Measurements from ENCODE around the gene SNX32. TPM values are rescaled to one million over a fixed set of nuclear protein-coding genes. Genes with fewer than 3 reads are reported as not detected.
A peak's percentile ranks its signal among the peaks of the same experiment; 100 is the strongest.

Gene SNX32
- polyA plus RNA-seq, 3 donors: 2.1 to 3.3 (median 2.3) TPM

DNA sequence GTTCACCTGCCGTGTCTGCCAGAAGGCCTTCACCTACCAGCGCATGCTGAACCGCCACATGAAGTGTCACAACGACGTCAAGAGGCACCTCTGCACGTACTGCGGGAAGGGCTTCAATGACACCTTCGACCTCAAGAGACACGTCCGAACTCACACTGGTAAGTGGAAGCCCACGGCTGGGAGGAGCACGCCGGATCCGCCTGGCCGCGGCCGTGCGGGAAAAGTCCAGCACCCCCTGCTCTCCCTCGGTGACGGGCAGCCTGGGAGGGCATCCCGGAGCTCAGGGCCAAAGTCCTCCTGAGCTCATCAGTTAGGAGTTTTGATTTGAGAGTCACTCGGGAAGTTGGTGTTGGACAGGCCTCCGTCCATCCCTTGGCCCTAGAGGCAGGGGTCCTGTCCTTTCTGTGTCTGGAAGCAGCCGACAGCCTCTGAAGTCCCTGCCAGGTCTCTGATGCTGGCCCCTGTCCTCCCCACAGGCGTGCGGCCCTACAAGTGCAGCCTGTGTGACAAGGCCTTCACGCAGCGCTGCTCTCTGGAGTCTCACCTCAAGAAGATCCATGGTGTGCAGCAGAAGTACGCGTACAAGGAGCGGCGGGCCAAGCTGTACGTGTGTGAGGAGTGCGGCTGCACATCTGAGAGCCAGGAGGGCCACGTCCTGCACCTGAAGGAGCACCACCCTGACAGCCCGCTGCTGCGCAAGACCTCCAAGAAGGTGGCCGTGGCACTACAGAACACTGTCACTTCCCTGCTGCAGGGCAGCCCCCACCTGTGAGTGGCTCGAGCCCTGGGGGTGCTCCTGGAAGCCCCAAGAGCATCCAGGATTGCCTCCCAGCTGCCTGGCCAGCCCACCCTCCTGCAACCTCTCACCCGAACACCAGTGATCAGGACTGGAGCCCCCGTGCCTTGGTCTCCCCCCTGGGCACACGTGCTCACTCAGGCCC is 38.9 kb upstream of the SNX32 start:
- DNase-seq: no peak

DNA sequence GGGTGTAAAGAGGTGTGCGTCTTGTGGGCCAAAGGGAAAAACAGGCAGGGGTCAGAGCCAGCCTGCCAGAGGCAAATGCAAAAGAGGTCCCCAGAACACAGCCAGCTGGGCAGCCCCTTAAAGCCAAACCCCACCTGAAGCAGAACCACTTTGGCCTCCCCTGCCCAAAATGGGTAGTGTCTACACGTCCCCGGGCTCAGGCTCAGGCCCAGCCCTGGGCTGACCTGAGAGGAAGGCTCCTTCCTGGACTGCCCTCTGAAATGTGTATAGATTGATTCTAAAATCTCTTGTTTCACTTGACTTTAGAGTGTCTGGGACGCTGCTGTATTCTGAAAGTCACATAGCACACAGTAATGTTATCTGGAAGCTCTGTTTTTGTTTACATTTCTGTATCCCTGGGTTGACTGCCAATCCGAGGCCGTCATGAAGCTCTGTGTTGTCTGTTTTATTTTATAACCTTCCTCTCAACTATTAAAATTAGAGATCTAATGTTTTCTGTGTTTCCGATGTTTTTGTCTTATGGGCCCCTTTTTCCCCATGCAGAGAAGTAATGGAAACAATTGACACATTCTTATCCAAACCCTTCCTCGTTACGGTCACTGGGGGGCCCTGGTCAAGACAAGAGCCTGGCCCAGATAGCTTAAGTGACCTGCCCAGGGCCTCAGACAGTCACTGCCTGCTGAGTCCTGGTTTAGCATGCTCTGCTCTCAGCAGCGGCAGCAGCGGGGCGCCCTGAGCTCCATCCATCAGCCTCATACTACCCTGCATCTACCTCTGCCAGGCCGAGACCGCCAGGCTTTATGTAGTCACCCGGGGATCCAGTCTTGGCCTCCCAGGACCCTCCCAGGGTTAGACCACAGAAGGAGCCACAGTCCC is 36.8 kb upstream of the SNX32 start:
- no peak for DNase-seq

DNA sequence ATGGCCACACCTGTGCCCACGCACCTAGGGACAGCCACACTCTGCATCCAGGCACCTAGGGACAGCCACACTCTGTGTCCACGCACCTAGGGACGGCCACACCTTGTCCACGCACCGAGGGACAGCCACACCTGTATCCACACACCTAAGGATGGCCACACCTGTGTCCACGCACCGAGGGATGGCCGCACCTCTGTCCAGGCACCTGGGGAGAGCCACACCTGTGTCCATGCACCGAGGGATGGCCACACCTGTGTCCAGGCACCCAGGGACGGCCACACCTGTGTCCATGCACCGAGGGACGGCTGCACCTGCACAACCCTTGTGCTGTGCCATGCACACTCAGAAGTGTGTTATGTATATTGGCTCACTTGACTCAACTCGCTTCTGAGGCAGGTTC is 36.1 kb upstream of the SNX32 start:
- no peak for DNase-seq

DNA sequence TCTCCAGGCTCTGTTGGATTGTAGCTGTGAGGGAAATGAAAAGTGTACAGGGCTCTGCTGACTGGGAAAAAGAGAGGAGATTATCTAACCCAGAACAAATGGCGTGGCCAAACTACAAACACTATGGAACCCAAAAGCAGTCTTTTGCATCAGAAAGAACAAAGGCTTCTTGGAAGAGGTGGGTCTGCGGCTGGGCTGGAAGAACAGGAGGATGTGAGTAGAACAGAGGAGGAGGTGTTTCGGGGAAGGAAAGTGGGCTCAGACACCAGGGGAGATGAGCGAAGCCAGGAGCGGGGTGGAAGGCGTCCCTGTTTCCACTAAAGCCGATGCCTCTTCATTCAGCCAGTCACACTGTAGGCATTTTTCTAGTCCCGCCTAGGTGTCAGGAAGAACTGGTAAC is 34.9 kb upstream of the SNX32 start:
- DNase-seq: no peak

DNA sequence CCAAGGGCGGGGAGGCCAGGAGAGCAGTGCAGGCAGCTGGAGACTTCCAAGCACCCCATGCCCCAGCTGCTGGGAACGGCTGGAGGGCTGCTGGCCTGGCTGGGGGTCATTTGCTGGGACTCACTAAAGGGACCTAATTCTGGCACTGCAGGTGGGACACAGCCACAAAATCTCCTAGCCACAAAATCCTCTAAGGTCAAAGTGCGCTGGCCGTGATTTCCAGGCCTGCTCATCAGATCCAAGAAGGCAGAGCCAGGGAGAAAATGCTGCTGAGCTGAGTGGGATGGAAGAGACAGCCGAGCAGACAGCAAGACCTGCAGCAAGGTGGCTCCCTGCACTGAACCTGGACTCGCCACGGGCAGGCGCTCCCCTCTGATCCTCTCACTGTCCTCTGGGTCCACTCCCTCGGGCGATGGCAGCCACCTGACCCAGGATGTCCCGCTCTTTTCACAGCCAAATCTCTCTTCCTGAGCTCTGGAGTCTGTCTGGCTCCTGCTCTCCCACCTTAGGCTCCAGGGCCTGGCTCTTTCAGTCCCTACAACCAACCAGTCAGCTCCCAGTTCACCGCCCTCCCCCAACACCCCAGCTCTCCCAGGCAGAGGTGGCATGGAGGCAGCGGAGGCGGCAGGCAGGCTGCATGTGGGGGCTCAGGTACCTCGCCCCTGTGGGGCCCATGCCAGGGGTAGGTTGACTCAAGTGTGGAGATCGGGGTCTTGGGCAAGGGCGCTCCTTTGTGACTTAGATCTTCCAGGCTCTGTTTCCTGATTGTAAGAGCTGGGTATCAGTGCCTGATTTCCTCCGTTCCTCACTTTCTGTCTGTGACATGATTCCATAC is 32.4 kb upstream of the SNX32 start:
- DNase-seq: no peak

DNA sequence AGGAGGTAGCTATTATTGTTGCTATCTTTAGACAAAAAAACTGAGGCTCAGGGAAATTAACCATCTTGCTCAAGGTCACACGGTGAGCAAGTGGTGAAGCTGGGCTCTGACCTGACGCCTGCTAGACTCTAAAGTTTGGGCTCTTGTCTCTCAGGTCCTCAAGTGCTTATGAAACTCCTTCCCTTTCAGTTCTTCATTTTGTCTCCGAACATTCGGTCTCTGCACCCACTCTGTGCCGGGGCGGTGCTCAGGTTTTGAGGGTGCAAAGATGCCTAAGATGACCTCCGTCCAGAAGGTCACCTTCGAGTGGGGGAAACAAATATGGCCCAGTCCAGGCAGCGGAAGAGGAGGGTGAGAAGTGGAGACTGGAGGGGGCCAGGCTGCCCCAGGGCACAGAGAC is 30.9 kb upstream of the SNX32 start:
- no peak for DNase-seq

DNA sequence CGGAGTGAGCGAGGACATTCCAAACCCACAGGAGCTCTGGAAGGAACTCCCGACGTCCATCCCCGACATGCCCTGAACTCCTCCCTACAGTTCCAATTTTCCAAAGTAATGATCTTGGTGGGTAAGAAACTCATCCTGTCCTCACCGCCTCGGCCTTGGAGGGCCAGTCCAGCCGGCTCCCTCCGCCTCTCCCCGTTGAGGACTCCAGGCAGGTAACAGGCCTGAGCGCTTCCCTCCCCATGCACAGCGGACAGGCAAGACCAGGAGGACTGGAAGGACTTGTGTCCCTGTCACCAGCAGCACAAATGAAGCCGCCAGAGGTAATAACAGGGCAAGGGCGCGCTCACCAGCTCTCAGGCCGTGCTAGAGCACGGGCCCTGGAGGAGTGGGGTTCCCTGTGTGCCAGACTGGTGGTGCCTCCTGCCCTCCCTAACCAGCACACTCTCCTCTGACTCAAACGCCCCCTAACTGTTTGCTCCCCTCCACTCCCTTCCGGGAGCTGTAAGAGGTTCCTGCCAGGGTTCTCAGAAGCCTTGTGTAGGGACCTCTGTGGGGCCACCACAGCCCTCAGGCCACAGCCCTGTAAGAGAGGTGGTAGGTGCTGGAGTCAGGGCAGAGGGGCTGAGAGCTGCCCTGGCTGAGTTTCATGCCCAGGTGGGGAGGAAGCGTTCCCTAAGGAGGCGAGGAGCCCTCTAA is 29.8 kb upstream of the SNX32 start:
- DNase-seq: no peak

DNA sequence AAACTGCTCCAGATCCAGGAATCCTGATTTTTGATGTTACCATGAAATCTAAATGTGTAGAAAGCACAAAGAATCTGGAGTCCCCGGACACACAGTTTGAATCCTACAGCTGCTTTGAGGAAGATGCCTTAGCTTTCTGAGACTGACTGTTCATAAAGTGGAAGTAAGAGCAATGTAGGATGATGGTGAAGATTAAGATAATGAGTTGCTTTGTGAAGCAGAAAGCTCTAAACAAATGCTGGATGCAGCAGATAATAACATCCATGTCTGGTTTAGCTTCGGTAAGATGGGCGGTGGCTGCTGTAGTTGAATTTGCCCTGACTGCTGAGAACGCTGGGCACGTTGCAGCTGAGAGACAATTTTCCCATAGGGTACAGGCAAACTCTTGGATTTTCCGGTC is 26.8 kb upstream of the SNX32 start:
- no peak for DNase-seq

DNA sequence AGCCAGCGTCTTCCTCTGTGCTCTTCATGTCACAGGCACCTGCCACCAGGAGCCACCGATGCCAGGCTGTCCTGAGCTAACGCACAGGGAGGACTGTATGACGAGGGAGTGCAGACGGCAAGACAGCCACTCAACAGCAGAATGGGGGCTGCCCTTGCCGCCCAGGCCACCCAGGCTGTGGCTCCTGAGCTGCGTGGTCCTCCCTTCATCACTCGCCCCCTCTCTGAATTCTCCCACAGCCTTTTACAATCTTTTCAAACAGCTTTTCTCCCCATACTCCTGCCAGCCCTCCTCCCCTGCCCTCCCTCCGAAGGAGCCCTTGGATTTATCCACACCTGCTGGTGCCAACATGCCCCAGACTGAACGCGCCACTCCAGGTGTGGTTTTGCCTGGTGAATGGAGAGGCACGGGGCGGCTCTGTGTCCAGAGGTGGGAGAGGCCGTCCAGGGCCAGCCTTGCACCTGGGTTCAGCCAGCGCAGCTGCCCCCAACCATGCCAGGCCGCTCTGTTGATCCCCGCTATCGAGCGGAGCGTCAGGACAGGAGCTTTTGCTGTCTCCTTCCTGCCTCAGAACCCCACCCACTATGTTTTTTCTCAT is 24.9 kb upstream of the SNX32 start:
- DNase-seq: no peak

DNA sequence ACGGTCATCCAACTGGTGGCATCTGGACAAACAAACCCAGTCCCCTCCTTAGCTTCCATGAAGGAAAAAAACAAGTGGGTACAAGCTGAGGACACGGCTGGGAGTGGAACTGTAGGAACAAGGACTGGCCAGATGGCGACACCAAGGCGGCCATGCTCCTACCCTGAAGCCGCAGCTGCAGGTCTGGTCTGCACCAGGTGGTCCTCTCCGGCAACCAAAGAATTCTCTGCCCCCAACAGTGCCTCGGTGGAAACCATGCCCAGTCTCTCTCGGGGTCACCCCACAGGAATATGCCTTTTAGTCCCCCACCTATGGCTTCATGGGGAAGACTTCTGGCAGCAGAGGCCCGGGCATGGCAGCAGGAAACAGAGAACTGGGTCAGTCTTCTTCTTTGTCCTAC is 24.3 kb upstream of the SNX32 start:
- DNase-seq: no peak

DNA sequence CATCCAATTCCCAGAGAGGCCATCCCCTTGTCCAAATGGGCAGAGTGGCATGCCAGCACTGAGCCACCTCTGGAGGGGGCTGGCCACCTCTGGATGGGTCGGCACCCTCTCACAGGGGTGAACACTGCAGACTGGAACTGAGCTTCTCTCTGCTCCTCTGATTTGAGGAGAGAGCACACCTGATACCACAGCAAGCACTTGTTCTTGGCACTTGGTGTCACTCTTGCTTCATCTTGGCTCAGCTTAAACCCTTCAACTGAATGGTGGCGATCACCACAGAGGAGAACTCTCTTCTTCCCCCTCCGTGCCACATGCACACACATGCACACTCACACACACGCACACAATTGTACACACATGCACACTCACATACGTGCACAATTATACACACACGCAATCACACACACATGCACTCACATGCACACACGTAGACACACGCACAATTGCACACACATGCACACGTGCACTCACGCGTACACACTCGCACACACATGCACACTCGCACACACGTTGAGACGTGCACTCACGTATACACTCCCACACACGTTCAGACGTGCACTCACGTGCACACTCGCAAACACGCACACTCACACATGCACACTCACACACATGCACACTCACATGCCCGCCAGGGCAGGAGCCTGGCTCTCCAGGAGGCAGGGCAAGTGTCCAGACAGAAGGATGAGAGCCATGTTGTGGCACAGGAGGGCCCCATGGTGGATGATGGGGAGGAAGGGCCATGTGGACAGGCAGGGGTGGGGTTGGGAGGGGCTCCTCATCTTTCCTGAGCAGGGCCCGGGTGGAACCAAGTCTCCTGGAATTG is 23.5 kb upstream of the SNX32 start:
- DNase-seq: no peak

DNA sequence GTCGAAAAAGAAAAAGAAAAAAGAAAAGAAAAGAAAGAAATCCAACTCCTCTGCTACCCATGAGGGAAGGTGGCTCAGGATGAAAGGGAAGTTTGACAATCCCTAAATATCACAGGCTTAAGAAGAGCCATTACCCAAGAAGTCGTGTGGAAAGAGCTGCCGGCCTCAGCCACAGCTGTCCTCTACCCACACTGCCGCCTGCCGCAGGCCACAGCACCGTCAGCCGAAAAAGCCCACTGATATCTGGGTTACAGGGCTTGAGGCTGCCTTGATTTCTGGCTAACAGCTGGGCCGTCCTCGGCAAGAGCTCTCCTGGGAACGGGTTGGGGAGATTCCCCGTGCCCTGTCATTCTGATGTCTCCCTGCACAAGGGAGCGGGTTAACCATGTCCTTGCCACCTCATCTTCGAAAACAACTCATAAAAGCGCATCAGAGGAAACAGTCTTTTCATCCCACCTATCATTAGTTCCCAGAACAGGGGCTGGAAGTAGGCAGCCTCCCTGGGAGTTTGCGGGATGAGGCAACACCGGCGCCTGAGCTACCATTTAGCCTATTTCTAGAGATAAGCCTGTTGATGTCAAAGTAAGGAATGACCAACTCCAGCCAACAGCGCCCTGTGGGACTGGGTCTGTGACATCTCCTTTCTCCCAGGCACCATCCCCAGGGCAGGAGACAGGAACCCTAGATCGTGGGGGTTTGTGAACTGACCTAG is 21.8 kb upstream of the SNX32 start:
- no peak for DNase-seq

DNA sequence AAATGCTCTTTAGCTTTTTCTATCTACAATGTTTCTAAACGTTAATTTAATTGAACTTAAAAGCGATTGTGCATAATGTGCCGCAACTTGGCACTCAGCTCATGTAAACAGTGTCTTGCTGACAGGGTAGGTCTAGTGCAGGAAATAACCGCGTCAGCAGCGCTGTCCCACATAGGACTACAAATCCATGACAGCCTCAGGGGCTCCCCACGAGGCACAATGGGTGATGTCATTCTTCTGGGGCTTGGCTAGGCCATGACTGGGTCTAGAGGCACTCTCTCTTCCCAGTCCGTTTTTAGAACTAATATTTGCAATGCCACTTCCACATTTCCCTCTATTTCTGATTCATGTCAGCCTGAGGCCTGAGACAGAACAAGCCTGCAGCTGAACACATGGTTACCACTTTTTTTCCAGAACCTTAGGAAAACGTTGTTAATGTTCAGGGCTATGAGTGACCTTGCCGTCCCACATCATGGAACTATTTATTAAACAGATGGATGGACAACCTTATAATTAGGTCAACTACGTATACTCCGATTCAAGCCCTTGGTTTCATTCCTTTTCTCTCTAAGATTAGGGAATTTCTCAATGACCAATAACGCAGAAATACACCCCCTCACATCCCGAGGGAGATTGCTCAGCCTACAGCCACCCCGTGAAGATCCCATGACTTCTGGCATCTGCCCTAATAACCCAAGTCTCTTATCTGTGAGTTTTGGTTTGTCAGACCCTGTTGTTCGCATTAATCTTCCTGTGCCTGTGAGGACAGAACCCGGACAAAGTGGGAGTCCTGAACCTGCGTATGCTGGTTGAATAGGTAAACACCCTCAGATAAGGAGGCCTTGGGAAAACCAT is 19.4 kb upstream of the SNX32 start:
- no peak for DNase-seq

DNA sequence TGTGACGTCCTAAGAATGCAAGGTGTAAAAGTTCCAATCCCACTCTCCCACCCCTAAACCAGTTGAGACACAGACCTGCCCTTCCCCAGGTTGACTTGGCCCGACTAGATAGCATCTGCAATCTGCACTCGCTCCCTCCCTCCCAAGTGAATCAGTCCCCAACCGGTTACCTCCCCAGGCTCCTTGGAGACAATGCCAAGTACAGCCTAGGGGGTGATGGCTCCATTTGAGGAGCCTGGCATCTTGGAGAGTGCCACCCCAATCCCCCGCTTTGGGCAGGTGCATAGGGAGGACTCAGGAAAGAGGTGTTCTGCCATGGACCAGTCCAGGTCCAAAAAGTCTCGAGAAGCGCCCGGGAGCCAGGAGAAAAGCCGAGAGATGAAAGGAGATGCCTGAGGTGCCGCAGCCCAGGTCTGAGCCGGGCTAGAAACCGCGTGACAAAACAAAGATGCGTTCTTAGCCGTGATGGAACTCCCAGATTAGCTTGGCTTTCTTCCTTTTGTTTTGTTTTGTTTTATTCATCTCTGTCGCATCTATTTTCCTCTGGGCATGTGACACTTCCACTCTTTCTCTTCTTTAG is 18.7 kb upstream of the SNX32 start:
- no peak for DNase-seq

DNA sequence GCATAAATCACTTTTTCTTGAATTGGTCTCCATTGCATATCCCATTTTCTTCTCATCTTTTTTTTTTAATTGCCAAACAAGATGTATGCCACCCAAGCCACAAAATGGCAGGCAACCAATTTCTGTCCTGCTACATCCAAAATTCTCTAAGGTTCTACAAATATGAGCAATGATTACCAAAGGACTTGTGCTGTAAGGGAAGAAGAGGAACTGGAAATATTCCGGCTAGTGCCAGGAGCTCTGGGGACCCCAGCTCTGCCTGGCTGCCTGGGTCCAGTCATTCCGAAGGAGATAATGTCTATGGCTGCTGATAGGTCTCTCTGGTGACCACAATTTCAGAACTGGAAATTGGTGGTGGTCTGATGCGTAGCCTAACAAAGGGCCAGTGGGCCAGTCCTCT is 17.1 kb upstream of the SNX32 start:
- DNase-seq: no peak

DNA sequence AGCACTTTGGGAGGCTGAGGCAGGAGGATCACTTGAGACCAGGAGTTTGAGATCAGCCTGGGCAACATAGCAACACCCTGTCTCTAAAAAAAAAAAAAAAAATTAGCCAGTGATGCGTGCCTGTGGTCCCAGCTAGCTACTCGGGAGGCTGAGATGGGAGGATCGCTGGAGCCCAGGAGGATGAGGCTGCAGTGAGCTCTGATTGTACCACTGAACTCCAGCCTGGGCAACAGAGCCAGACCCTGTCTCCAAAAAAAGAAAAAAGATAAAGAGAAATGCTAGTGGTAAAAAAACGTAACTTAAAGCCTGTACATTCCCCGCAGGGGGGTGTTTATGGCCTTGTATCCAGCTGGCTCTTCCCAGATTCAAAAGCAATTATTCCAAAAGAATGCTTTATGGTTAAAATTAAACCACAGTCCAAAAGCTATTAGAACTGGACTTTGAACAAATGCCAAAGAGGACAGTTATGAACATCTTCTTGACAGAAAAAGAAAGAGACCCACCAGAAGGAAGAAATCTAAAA is 16.4 kb upstream of the SNX32 start:
- DNase-seq: peak; percentile 55

DNA sequence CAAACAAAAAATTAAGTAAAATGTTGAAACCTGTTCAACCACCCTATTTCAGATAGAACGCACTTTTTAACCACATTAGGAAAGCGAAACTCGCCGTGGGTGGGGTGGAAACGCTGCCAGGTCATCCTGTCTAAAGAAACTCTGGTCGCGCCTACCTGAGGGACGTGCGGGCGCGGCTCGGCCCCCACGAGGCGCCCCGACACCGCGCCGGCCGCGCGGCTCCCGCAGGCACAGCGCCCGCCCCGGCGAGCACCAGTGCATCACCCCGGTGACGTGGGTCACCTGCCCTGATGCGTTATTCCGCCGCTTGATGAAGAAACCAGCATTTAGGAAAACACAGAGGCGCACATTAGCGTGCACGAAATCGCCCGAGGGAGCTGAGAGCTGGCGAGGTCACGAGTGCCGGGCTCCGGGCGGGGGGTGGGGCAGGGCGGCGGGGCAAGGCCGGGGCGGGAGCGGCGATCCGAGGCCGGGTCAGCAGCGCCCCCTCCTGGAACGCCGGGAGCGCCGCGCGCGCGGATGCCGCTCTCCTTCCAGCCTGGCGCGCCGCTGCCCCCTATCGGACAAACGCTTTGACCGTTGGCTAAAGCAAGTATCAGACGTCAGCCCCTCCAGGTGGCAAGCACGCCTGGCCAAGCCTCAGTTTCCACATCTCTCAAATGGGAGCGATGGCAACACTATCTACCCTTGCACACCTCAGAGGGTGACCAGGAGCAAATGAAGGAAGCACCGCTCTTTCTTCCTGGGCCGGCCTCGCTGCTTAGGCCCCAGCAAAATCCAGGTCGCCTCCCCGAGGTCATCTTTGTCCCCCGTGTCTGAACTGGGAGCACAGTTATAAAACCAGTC is 15.7 kb upstream of the SNX32 start:
- DNase-seq: peak; percentile 90
